ENCODE measurements around the gene MTERF1. TPM values are rescaled to one million over a fixed set of nuclear protein-coding genes. Genes with fewer than 3 reads are reported as not detected.
"Not testable (repeated sequence)": the region's sequence is repeated elsewhere in the genome, so short reads cannot be mapped to it uniquely, and the experiment has no call there.

The MTERF1 gene, protein sequence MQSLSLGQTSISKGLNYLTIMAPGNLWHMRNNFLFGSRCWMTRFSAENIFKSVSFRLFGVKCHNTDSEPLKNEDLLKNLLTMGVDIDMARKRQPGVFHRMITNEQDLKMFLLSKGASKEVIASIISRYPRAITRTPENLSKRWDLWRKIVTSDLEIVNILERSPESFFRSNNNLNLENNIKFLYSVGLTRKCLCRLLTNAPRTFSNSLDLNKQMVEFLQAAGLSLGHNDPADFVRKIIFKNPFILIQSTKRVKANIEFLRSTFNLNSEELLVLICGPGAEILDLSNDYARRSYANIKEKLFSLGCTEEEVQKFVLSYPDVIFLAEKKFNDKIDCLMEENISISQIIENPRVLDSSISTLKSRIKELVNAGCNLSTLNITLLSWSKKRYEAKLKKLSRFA
- 14.4 and 16.0 TPM in 2 replicates for total RNA-seq (2014; rRNA removed)
- 3.6 TPM for polyA plus RNA-seq (2012)

DNA sequence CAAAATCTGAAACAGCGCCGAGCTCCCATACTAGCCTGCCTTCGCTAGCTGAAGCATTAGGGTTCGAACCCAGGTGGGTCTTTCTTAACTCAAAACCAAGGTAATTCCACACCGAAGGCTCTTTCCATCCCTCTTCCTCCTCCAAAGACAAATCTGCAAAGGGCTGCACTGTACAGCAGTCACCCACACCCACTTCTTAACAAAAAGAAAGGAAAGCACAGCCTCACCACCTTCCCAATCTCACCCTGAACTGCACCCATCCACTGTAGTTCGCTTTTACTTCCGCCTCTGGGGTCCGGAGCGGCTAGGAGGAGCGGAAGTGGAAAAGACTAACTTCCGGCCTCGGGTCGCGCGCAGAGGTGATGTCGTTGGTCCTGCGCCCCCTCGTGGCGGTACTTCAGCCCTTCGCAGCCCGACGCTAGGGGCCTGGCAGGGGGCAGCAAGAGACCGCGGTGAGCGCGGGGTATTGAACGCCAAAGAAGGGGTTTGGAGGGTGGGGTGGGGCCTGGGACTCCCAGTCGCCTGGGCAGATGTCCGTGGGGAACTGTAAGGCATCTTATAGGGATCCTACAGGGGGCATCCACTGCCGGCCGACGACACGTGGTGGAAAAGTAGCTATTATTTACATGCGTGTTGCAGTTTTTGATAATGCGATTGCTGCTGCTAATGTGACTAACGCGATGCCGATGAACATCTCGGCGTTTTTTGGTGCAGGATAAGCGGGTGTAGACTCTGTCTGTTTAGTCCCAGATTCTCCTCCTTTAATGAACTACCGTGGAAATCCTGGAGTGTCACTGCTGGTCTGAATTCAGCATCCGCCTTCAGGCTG lies at the start of gene MTERF1:
Gene MTERF1 (minus strand): TSS at position 290 of the 829 bp plus-strand sequence. CDS start 619 bp downstream, outside the sequence.
- DNase-seq (ENCODE audit: low read depth) = peak; percentile 93

DNA sequence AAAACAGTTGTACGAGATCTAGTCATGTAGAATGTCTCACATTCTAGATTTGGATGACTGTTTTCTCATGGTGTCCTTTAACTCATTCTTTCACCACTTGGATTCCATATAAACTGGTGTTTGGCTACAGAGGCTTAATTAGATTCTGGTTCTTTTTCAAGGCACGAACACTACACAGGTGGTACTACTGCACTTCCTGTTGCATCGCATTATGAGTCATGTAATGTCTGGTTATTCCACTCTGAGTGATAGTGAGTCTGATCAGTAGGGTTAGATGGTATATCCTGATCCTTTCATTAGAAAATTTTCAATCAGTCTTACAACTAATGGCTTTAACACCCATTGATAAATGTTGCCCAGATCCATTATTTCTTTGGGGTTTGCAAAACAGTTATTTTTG lies 49.0 kb upstream of the MTERF1 start:
- DNase-seq (ENCODE audit: low read depth) = no peak

DNA sequence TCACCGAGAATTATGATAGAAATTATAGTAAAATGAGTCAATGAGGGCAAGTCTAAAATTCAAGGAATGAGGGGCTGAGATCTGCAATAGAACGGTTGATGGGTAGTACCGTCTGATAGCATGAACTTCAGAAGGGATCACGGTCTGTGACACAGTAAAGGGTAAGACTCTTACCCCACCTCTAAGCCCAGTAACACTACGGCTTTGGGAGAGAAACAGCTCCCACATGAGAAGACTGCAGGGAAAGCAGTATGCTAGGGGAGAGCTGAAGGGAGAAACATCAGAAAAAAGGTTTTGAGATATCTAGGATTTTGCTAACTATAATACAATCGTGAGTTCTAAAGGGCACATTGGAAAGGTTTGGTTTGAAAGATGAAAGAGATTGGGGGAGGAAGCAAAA lies 47.4 kb upstream of the MTERF1 start:
- DNase-seq (ENCODE audit: low read depth) = no peak

DNA sequence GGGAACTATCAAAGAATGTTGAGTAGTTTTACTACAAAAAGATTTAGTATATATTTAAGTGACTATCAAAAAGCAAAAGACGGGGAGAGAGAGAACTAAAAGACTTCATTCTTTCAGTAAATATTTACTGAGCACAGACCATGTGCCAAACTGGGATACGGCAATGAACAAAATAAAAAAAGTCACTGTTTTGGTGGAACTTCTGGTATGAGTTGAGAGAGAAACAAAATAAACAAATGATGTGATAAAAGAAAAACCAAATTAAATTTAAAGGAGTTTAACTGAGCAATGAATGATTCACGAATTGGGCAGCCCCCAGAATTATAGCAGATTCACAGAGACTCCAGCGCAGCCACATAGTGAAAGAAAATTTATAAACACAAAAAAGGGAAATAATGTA lies 42.4 kb upstream of the MTERF1 start:
- no peak for DNase-seq (ENCODE audit: low read depth)

DNA sequence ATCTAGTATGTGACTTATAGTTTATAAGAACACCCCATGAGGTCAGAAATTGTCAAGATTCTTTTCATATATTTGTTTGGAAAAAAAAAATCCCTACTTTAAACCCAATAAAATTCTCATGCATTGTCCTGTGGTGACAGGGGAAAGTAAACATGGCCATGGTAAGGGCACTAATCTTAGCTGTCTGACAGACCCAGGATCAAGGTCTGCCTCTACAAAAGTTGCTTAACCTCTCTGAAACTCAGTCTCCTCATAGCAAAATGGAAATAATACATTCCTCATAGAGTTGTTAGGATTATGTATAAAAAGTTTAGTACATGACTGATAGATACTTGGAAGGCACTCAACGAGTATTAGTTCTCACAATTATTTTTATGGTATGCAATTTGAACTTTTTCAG lies 37.9 kb upstream of the MTERF1 start:
- DNase-seq (ENCODE audit: low read depth) = no peak

DNA sequence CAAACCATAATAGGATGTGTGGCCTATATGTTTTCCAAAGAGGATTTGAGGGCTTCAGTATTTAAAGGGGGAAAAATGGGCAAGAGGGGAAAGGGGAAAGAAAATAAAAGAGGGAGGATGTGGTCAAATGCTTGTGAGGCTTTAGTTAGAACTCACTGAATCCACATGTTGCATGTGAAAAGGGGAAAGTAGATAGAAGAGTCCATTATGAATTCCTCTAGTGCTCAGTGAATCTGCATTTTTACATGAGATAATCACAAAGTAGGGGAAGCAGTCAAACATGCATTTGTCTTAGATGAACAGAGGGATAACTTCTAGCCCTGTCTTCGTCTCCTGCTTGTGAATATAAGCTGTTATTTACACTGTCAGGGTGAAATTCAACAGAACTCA lies 35.5 kb upstream of the MTERF1 start:
- no peak for DNase-seq (ENCODE audit: low read depth)

DNA sequence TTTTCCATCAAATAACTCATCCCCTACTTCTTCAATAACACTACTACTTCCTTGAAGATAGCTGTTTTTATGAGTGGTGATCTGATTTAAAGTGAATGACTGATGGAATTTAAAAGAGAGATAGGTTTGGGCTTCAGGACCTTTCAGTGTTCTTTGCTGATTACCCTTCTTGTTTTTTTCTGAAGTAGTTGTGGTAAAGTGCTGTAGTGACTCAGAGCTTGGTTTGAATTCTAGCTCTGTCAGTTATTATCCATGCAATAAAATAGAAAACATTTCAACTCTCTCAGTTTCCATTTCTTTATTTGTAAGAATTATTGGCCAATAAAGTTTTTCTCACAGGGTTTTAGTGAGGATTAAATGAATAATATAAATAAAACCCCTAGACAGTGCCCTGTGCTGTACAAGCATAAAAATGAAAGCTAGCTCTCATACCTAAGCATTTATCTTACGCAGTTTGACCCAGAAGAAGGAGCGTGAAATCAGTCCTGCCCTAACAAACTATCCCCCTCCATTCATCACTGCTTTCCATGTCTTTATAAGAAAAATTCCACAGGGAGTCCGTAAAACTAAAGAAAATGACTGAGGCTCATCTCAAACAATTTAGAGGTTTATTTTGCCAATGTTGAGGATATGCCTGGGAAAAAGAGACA lies 35.0 kb upstream of the MTERF1 start:
- DNase-seq (ENCODE audit: low read depth) = peak; percentile 66

DNA sequence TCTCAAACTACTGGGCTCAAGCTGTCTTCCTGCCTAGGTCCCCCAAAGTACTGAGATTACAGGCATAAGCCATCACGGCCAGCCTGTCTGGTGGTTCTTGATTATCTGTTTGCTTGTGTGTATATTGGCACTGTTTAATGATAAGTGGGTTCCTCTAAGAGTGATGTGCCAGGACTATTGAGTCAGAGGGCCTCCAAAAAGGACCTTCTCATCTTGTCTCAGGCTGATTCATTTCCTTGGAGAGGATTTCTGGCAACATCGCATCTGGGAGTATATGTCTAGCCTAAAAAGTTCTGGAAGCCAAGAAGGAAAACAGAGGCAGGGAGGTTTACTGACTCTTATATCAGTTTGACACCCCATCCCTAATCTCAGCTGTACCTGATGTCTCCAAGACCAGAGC lies 33.1 kb upstream of the MTERF1 start:
- peak; percentile 47 for DNase-seq (ENCODE audit: low read depth)

DNA sequence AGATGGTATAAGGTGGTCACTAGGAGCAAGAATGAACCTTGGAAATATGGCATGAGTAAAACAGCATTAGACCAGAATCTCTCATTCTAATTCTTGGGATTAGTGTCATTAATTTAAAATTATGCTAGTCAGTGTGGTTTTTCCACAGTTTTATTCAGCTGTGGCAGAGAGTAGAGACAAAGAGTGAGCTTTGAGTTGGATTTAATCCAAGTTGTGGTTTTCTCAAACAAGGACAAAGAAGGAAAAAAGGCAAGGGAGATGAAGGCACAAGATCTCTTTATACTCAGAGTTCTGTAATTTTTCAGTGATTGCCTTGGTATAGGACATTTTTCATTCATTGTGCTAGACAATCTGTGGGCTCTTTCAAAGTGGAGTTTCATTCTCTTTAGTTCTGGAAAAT lies 32.0 kb upstream of the MTERF1 start:
- peak; percentile 48 for DNase-seq (ENCODE audit: low read depth)

DNA sequence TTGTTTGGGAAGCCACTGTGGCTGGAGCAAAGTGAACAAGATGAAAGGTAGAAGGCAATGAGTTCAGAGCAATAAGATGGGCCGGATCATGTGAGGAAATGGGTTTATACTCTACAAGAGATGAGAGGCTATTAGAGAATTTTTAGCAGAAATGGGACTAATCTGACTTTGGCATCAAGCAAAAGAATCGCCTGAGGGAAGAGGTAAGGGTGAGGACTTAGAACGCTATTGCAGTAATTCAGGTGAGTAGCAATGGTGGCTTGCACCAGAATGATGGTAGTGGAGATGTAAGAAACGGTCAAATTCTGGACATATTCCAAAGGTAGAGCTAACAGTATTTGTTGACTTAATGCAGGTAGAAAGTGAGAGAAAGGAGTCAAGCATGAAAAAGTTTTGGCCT lies 30.6 kb upstream of the MTERF1 start:
- DNase-seq (ENCODE audit: low read depth) = no peak

DNA sequence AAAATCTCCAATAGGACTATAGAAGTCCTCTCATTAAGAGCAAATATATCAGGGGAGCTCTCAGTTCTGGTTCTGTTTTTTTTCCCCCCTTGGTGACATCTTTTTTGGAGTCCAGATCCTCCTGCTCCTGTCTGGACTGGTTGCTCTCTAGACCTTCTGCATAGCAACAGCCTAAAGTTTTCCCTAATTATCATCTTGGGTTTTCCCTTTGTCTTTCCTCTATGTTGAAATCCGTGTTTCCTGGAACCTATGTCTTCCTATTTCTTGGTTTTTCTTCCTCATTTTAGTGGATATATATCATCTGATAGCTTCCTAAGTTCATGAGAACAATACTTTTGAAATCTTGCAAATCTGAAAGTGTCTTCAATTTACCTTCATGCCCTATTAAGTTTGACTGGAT lies 29.7 kb upstream of the MTERF1 start:
- no peak for DNase-seq (ENCODE audit: low read depth)

DNA sequence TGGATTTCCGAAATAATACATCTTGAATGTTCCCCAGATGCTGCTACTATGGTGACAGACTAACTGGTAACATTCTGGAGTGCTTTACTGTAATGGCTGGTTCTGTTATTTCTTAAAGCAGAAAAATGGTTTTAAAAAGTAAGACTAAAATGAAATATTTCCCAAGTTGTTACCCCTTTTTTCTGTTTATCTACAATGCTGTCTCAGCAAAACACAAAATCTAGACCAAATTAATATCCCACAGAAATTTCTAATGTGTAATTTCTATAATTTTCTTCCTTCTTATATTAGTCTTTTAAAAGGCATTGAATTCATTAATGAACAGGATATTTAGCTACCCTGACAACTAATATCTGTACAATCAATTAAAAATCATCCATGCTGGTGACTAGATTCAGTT lies 19.1 kb upstream of the MTERF1 start:
- no peak for DNase-seq (ENCODE audit: low read depth)

DNA sequence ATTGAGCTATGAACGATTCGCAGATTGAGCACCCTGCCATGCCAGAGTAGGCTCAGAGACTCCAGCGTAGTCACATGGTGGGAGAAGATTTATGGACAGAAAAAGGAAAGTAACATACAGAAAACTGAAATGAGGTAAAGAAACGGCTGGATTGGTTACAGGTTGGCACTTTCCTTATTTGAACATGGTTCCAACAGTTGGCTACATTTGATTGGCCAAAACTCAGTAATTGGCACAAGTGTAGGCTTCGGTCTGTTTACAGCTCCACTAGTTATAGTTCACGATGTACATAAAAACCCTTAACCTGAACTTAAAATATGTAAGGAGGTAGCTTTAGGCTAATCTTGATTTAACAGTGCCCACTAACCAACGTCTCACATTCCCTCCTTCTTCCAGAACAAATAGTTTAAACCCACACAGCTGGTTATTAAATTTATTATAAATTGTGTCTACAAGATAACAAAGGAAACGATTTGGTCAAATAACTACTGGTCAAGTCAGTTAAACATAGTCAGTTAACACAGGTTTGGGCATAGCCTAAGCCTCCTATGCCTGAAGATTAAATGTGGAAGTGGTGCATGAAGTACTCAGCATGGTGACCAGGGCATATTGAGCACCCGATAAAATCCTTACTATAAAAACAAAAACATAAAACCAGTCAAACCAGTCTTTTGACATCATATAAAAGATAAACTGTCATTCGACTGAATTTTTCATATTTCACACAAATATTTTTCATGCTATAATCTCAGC lies 17.9 kb upstream of the MTERF1 start:
- no peak for DNase-seq (ENCODE audit: low read depth)

DNA sequence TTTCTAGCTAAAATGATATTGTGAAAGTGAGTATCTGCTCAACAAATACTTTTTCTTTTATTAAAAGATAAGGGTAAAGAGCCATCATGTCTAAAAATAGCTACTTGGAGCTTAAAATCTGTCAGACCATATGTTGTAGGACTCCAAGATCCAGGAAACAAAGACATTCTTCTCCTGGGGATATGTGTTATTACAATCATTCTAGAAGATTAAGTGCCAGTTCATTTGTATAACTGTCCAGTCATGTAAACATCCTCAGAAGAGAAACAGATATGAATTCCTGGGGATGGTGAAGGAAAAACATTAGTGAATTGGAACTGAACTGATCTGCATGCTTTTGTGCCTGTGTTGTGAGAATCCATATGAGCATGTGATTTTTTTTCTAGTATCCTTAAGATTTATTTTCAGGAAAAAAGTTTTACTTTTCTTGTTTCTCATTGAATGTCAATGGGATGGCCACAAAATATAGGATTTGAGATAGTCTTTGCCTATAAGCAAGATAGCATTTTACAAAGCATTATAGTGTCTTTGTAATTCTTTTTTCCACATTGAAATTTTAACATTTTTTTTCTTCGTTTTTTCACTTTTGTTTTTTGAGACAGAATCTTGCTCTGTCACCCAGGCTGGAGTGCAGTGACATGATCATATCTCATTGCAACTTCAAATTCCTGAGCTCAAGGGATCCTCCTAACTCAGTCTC lies 14.4 kb upstream of the MTERF1 start:
- DNase-seq (ENCODE audit: low read depth) = peak; percentile 56

DNA sequence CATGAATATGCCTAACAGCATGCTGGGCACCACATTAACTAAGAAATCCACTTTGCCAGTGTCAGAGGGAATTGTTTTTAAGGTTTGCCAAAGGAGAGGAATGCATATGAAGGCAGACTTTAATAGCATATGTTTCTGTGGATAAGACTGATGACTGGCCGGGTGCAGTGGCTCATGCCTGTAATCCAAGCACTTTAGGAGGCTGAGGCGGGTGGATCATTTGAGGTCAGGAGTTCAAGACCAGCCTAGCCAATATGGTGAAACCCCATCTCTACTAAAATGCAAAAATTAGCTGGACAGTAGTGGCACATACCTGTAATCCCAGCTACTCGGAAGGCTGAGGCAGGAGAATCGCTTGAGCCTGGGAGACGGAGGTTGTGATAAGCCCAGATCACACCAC lies 13.2 kb upstream of the MTERF1 start:
- DNase-seq (ENCODE audit: low read depth) = not testable (repeated sequence)

DNA sequence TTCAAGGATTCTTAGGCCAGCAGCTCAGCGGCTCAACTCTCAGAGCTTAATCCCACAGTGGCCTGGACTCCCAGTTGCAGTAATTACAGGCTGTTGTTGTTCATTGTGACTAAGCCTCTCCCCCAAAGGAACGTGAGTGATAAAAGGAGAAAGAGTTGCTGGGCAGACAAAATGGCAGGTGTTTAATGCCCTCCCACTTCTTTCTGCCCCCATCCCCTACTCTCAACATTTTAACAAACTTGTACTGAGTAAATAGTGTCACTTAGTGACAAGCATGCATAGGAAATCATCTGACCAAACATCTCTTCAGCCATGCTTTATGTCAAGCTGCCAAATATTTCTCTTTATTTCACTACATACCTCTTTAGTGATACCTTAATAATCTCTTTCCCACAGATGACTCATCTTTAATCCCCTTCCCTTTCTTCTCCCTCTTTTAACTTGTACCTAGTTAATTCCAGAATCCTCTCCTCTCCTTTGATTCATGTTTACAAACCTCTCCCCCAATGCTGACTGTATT lies 12.4 kb upstream of the MTERF1 start:
- DNase-seq (ENCODE audit: low read depth) = peak; percentile 80

DNA sequence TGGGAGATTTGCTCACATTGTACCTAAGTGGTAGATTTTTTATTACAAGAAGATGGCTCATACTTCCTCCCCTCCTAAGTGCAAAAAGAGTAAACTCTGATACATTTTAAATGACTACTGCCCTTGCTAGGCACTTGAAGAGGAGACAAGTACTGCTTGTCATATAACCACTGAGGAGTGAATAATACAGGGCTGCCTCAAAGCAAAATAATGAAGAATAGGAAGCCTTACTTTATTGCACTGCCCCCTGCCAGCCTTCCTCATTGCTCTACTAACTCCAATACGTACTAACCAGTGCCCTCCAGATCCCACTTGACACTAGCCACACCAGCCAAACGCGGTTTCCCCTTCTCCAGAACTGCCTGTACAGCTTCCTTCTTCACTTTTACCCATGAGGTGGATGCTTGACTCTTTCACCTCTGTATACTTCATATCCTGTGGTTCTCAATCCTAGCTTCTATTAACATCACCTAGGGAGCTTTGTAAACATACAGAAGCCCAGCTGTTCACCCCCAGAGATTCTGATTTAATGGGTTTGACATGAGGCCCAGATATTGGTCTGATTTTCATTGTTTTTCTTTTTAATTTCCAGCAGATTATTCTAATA lies 11.7 kb upstream of the MTERF1 start:
- peak; percentile 37 for DNase-seq (ENCODE audit: low read depth)

DNA sequence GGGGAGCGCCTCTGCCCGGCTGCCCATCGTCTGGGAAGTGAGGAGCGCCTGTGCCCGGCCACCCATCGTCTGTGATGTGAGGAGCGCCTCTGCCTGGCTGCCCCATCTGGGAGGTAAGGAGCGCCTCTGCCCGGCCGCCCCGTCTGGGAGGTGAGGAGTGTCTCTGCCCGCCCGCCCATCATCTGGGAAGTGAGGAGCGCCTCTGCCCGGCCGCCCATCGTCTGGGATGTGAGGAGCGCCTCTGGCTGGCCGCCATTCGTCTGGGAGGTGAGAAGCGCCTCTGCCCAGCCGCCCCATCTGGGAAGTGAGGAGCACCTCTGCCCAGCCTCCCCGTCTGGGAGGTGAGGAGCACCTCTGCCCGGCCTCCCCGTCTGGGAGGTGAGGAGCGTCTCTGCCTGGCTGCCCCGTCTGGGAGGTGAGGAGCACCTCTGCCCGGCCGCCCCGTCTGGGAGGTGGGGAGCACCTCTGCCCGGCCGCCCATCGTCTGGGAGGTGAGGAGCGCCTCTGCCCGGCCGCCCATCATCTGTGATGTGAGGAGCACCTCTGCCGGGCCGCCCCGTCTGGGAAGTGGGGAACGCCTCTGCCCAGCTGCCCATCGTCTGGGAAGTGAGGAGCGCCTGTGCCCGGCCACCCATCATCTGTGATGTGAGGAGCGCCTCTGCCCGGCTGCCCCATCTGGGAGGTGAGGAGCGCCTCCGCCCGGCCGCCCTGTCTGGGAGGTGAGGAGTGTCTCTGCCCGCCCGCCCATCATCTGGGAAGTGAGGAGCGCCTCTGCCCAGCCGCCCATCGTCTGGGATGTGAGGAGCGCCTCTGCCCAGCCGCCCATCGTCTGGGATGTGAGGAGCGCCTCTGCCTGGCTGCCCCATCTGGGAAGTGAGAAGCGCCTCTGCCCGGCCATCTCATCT lies 8.0 kb upstream of the MTERF1 start:
- not testable (repeated sequence) for DNase-seq (ENCODE audit: low read depth)
